ENCODE results near the gene AHCYL2. TPM values are rescaled to one million over a fixed set of nuclear protein-coding genes. Genes with fewer than 3 reads are reported as not detected.

The AHCYL2 gene
- total RNA-seq, 2 donors from 2014 or later = 30.8 to 31.4 TPM

DNA sequence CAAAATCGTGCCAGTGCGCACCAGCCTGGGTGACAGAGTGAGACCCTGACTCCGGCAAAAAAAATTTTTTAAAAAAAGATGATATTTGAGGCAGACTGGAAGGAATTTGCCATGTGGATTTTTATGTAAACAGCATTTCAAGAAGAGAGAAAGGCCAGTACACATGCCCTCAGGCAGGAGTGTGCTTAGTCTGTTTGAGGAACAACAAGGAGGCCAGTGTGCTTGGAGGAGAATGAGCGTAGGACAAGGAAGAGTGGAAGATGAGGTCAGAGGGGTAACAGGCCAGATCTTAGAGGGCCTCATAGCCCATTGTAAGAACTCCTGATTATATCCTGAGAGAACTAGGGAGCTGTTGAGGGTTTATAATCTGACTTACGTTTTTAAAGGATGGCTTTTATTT, 192.2 kb downstream of the AHCYL2 start:
- TF ChIP-seq, protein P1, sequence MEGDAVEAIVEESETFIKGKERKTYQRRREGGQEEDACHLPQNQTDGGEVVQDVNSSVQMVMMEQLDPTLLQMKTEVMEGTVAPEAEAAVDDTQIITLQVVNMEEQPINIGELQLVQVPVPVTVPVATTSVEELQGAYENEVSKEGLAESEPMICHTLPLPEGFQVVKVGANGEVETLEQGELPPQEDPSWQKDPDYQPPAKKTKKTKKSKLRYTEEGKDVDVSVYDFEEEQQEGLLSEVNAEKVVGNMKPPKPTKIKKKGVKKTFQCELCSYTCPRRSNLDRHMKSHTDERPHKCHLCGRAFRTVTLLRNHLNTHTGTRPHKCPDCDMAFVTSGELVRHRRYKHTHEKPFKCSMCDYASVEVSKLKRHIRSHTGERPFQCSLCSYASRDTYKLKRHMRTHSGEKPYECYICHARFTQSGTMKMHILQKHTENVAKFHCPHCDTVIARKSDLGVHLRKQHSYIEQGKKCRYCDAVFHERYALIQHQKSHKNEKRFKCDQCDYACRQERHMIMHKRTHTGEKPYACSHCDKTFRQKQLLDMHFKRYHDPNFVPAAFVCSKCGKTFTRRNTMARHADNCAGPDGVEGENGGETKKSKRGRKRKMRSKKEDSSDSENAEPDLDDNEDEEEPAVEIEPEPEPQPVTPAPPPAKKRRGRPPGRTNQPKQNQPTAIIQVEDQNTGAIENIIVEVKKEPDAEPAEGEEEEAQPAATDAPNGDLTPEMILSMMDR (conservative IDR thresholded peaks at IDR 0.05) = no peak
- H3K9ac ChIP-seq (ENCODE audit: extremely low read depth, low read length, poor library complexity, severe bottlenecking) = no peak overlapping the region
- Mint-ChIP-seq H3K4me1 (no peaks in the 10 kb centered on the region), H3K27me3 (ENCODE audit: insufficient read depth) (no peaks in the 10 kb centered on the region), H3K9me3 (no peaks in the 10 kb centered on the region), H3K4me3 (no peak overlapping the region), H3K36me3 (ENCODE audit: low read depth) (peaks cover 38% of the 10 kb centered on the region), H3K27ac (no peak overlapping the region)
- no peak for DNase-seq
- no peak overlapping the region for H3K4me3 ChIP-seq (ENCODE audit: low read length)
- no peak overlapping the region for H3K27ac ChIP-seq (ENCODE audit: low read depth, low read length)
- H3K27me3 ChIP-seq (ENCODE audit: control insufficient read depth, insufficient read depth, low read length, poor library complexity, severe bottlenecking) = no peaks in the 10 kb centered on the region
- H3K9me3 ChIP-seq (ENCODE audit: control insufficient read depth, low read length) = no peaks in the 10 kb centered on the region
- H3K36me3 ChIP-seq (ENCODE audit: control insufficient read depth, insufficient read depth, low read length) = no peaks in the 10 kb centered on the region
- 92 to 96% methylated on average over 5 of the region's 5 CpGs for WGBS, 2 experiments (ENCODE audit: insufficient coverage in 1 of 2, insufficient read length in 1 of 2)
- no peaks in the 10 kb centered on the region for H3K4me1 ChIP-seq (ENCODE audit: control insufficient read depth, insufficient read depth, low read length)

DNA sequence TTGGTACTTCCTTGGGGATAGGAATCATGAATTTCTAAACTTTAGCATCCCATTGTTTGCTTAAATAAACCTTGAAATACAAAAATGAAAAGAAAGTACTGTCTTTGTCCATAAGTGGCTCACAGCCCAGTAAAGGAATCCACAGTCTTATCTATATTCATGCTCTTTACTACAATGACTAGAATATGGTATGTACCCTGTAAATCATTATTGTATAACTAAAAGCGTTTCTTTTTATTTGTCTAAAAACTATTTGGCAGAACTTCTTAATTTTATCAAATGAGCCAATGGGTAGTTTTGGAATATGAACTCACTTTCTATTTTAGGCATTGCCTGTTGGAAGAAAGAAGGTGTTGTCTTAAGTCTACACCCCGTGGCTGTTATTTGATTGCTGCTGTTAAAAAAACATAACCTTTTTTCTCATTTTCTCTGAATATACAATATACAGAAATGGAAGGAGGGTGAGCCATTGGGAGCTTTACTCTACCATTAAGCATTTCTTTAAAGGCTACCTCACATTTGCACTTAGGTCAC, 197.0 kb downstream of the AHCYL2 start:
- Mint-ChIP-seq H3K36me3 (ENCODE audit: low read depth) (peaks cover 44% of the 10 kb centered on the region), H3K4me3 (no peak overlapping the region), H3K4me1 (no peaks in the 10 kb centered on the region), H3K9me3 (no peaks in the 10 kb centered on the region), H3K27me3 (ENCODE audit: insufficient read depth) (no peaks in the 10 kb centered on the region), H3K27ac (no peak overlapping the region)
- H3K36me3 ChIP-seq (ENCODE audit: control insufficient read depth, insufficient read depth, low read length) = no peaks in the 10 kb centered on the region
- no peak overlapping the region for H3K9ac ChIP-seq (ENCODE audit: extremely low read depth, low read length, poor library complexity, severe bottlenecking)
- WGBS, 2 experiments (ENCODE audit: insufficient coverage in 1 of 2, insufficient read length in 1 of 2) = 94% methylated on average over 2 of the region's 2 CpGs; no CpG with 5 or more reads in 1 of the 2 experiments
- DNase-seq = no peak
- no peaks in the 10 kb centered on the region for H3K4me1 ChIP-seq (ENCODE audit: control insufficient read depth, insufficient read depth, low read length)
- no peaks in the 10 kb centered on the region for H3K27me3 ChIP-seq (ENCODE audit: control insufficient read depth, insufficient read depth, low read length, poor library complexity, severe bottlenecking)
- no peaks in the 10 kb centered on the region for H3K9me3 ChIP-seq (ENCODE audit: control insufficient read depth, low read length)
- TF ChIP-seq, protein P1 (conservative IDR thresholded peaks at IDR 0.05) = no peak
- no peak overlapping the region for H3K27ac ChIP-seq (ENCODE audit: low read depth, low read length)
- H3K4me3 ChIP-seq (ENCODE audit: low read length) = no peak overlapping the region

DNA sequence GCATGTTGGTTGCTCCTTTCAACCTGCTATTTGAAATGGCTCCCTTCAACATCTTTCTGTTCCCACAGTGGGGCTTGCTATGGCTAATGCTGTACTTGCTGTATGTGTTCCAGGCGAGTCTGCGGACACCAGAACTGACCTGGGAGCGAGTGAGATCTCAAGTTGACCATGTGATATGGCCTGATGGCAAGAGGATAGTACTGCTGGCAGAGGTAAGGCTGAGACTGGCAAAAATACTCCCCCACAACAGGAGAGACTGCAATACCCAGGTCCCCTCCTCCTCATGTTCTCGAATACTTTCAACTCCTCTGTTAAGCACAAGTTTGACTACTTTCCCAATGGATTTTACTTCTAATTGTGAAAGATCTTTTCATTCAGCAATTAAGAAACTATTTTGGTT, 197.9 kb downstream of the AHCYL2 start:
- 93% methylated on average over 4 of the region's 4 CpGs; no CpG with 5 or more reads in 1 of the 2 experiments for WGBS, 2 experiments (ENCODE audit: insufficient coverage in 1 of 2, insufficient read length in 1 of 2)
- no peak for DNase-seq
- no peak overlapping the region for H3K27ac Mint-ChIP-seq
- no peak overlapping the region for H3K4me3 Mint-ChIP-seq
- Histone ChIP-seq H3K4me1 (ENCODE audit: control insufficient read depth, insufficient read depth, low read length) (no peaks in the 10 kb centered on the region), H3K27ac (ENCODE audit: low read depth, low read length) (no peak overlapping the region), H3K9ac (ENCODE audit: extremely low read depth, low read length, poor library complexity, severe bottlenecking) (no peak overlapping the region), H3K36me3 (ENCODE audit: control insufficient read depth, insufficient read depth, low read length) (no peaks in the 10 kb centered on the region), H3K27me3 (ENCODE audit: control insufficient read depth, insufficient read depth, low read length, poor library complexity, severe bottlenecking) (no peaks in the 10 kb centered on the region), H3K4me3 (ENCODE audit: low read length) (no peak overlapping the region), H3K9me3 (ENCODE audit: control insufficient read depth, low read length) (no peaks in the 10 kb centered on the region)
- H3K27me3 Mint-ChIP-seq (ENCODE audit: insufficient read depth) = no peaks in the 10 kb centered on the region
- H3K9me3 Mint-ChIP-seq = no peaks in the 10 kb centered on the region
- H3K36me3 Mint-ChIP-seq (ENCODE audit: low read depth) = peaks cover 51% of the 10 kb centered on the region
- no peaks in the 10 kb centered on the region for H3K4me1 Mint-ChIP-seq
- TF ChIP-seq, protein P1 (conservative IDR thresholded peaks at IDR 0.05) = no peak

All from endodermal cell (in vitro differentiated cells).